Hippocampal formation (tissue), 2 donors: ENCODE results near the gene ENO2.
"Not testable (repeated sequence)": the region's sequence is repeated elsewhere in the genome, so short reads cannot be mapped to it uniquely, and the experiment has no call there.

ENCODE experiments used
- DNase-seq, 2 donors: peaks; one replicate each; lab custom pipeline; 2025; lab: John Stamatoyannopoulos, UW

The ENO2 gene

GRCh38 chr12:6886206-6886999, 28.0 kb upstream of the ENO2 start:
- DNase-seq = not testable (repeated sequence)

GRCh38 chr12:6887460-6887859, 26.9 kb upstream of the ENO2 start:
- DNase-seq = no peak

GRCh38 chr12:6888360-6888759, 26.0 kb upstream of the ENO2 start:
- DNase-seq = no peak

GRCh38 chr12:6888794-6889193, 25.6 kb upstream of the ENO2 start:
- DNase-seq = not testable (repeated sequence)

- not testable (repeated sequence) for DNase-seq
Observed at GRCh38 chr12:6889775-6890573, 24.4 kb upstream of the ENO2 start.

GRCh38 chr12:6890789-6891645, 23.4 kb upstream of the ENO2 start:
- DNase-seq = peak; percentile 96 to 97

- DNase-seq = no peak
Observed at GRCh38 chr12:6891646-6892001, 22.8 kb upstream of the ENO2 start.

GRCh38 chr12:6892683-6893082, 21.7 kb upstream of the ENO2 start:
- not testable (repeated sequence) for DNase-seq

- DNase-seq = no peak
Observed at GRCh38 chr12:6894321-6894720, 20.1 kb upstream of the ENO2 start.

GRCh38 chr12:6896846-6897435, 17.4 kb upstream of the ENO2 start:
- no peak for DNase-seq

- no peak for DNase-seq
Observed at GRCh38 chr12:6899427-6899826, 15.0 kb upstream of the ENO2 start.

- peak in 1 of 2 donors; percentile 46 for DNase-seq
Observed at GRCh38 chr12:6899837-6900519, 14.4 kb upstream of the ENO2 start.

GRCh38 chr12:6902448-6902847, 11.9 kb upstream of the ENO2 start:
- no peak for DNase-seq

- no peak for DNase-seq
Observed at GRCh38 chr12:6903722-6904121, 10.7 kb upstream of the ENO2 start.

- DNase-seq = peak; percentile 94 to 96
Observed at GRCh38 chr12:6904280-6905276, 9.8 kb upstream of the ENO2 start, which contains the start of gene LRRC23. Gene LRRC23 (plus strand): TSS chr12:6904822. CDS start chr12:6905634, 812 bp downstream.

GRCh38 chr12:6905414-6906040, 8.9 kb upstream of the ENO2 start:
- no peak for DNase-seq

GRCh38 chr12:6908141-6908540, 6.2 kb upstream of the ENO2 start:
- not testable (repeated sequence) for DNase-seq

- no peak for DNase-seq
Observed at GRCh38 chr12:6909421-6910145, 4.8 kb upstream of the ENO2 start.
